ENCODE data around the gene MVK. TPM values are rescaled to one million over a fixed set of nuclear protein-coding genes. Genes with fewer than 3 reads are reported as not detected.

MVK gene
- total RNA-seq, 6 experiments from 2014 or later: 14.2 to 60.0 (median 37.6) TPM

DNA sequence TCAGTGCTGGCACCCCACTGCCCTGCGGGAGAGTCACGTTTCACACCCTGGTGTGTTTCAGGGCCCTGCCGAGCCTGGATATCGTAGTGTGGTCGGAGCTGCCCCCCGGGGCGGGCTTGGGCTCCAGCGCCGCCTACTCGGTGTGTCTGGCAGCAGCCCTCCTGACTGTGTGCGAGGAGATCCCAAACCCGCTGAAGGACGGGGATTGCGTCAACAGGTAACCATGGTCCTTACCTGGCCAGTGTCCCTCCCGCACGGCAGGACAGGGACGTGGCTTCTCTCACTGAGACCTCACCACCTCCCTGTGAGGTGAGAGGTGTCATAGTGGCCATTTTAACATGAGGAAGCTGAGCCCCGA, 7.7 kb downstream of the MVK start:
- DNase-seq: no peak
- TF ChIP-seq POLR2A (IDR thresholded peaks at IDR 0.05): no peak
- TF ChIP-seq, protein P1, sequence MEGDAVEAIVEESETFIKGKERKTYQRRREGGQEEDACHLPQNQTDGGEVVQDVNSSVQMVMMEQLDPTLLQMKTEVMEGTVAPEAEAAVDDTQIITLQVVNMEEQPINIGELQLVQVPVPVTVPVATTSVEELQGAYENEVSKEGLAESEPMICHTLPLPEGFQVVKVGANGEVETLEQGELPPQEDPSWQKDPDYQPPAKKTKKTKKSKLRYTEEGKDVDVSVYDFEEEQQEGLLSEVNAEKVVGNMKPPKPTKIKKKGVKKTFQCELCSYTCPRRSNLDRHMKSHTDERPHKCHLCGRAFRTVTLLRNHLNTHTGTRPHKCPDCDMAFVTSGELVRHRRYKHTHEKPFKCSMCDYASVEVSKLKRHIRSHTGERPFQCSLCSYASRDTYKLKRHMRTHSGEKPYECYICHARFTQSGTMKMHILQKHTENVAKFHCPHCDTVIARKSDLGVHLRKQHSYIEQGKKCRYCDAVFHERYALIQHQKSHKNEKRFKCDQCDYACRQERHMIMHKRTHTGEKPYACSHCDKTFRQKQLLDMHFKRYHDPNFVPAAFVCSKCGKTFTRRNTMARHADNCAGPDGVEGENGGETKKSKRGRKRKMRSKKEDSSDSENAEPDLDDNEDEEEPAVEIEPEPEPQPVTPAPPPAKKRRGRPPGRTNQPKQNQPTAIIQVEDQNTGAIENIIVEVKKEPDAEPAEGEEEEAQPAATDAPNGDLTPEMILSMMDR (IDR thresholded peaks at IDR 0.05): no peak
- Histone ChIP-seq H3K36me3 (peaks cover 0 to 43% (median 7%) of the 10 kb centered on the region in 4 donors), H3K9me3 (no peaks in the 10 kb centered on the region), H3K4me3 (no peak overlapping the region), H3K27me3 (no peaks in the 10 kb centered on the region), H3K27ac (peak overlapping the region; percentile 40 to 96 (median 76)), H3K4me1 (peaks cover 0 to 58% (median 28%) of the 10 kb centered on the region in 4 donors)
- no peak for ATAC-seq
- WGBS (ENCODE audit: insufficient coverage, low coverage, low lambda C conversion rate, missing lambda C conversion rate): 33% methylated on average over 1 of the region's 18 CpGs
- intact Hi-C loops (cut with DNase I): no loop called here

DNA sequence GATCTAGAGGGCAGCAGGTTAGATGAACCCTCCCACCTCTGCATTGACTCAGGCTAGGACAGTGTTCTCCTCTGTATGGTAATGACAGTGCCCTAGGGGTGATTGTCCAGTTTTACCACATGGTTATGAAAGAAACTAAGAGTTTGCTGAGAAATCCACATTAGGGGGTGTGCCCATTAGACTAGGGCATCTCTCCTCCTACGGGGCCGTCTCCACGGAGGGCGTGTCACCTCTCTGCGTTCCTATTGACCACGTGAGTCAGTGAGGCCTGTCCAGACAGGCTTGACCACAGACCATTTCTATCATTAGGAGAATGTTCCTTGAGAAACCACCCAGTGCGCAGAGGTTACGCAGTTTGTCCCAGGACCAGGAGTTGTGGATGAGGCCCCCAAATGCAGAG, 8.3 kb downstream of the MVK start:
- DNase-seq: no peak
- 68% methylated on average over 5 of the region's 8 CpGs for WGBS (ENCODE audit: insufficient coverage, low coverage, low lambda C conversion rate, missing lambda C conversion rate)
- peak overlapping the region in 2 of 3 donors; percentile 76 to 96 for H3K27ac ChIP-seq
- TF ChIP-seq POLR2A (IDR thresholded peaks at IDR 0.05): no peak
- TF ChIP-seq, protein P1 (IDR thresholded peaks at IDR 0.05): no peak
- no peak overlapping the region for H3K4me3 ChIP-seq
- H3K4me1 ChIP-seq: peaks cover 0 to 53% (median 26%) of the 10 kb centered on the region in 4 donors
- no peaks in the 10 kb centered on the region for H3K9me3 ChIP-seq
- H3K36me3 ChIP-seq: peaks cover 0 to 38% (median 7%) of the 10 kb centered on the region in 4 donors
- peak; percentile 1 to 26 (median 4) for ATAC-seq
- H3K27me3 ChIP-seq: no peaks in the 10 kb centered on the region
- intact Hi-C loops (cut with DNase I): no loop called here

DNA sequence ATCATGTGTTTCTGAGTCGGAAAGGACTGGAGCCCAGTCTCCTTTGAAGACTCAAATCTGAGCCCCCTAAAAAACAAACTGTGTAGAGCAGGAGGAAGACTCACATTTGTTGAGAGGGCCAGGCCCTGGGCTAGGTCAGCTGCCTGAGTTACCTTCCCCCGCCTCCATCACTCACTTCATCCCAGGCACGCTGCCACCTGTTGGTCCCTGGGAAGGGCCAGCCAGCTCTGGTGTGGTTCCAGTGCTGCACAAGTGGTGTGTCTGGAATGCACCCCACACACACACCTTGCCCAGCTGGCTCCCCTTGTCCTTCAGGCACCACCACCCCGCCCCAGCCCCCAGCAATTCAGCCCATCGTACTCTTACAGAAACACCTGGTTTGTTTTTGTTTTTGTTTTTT, 9.0 kb downstream of the MVK start:
- no peaks in the 10 kb centered on the region for H3K9me3 ChIP-seq
- peaks cover 0 to 30% (median 5%) of the 10 kb centered on the region in 4 donors for H3K36me3 ChIP-seq
- WGBS (ENCODE audit: insufficient coverage, low coverage, low lambda C conversion rate, missing lambda C conversion rate): 71% methylated on average over 4 of the region's 5 CpGs
- H3K4me1 ChIP-seq: peaks cover 0 to 47% (median 22%) of the 10 kb centered on the region in 4 donors
- no peak overlapping the region for H3K4me3 ChIP-seq
- H3K27ac ChIP-seq: no peak overlapping the region
- intact Hi-C loops (cut with DNase I): no loop called here
- peak; percentile 82 to 87 (median 83) for DNase-seq
- H3K27me3 ChIP-seq: no peaks in the 10 kb centered on the region
- peak; percentile 47 to 72 (median 66) for ATAC-seq
- TF ChIP-seq, protein P1 (IDR thresholded peaks at IDR 0.05): peak in 2 of 4 donors; percentile 8 to 21
- TF ChIP-seq POLR2A (IDR thresholded peaks at IDR 0.05): no peak

DNA sequence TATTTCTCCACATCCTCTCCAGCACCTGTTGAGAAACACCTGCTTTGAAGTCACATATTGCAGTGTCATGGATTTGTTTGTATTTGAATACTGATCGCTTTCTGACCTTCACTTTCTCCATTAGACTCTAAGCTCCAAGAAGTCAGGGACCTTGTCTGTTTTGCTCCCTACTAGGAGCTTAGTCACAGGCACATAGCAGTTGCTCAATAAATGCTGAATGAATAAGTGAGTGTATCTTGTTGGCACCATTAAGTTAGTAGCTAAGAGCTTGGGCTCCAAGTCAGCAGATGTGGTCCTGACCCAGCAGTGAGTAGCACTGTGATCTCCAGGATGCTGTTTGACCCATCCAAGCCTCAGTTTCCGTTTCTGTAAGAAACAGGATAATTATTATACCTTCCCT, 10.1 kb downstream of the MVK start:
- H3K27me3 ChIP-seq: no peaks in the 10 kb centered on the region
- DNase-seq (no peak), ATAC-seq (no peak)
- TF ChIP-seq, protein P1 (IDR thresholded peaks at IDR 0.05): no peak
- no peak for TF ChIP-seq POLR2A (IDR thresholded peaks at IDR 0.05)
- no peak overlapping the region for H3K27ac ChIP-seq
- peaks cover 0 to 43% (median 20%) of the 10 kb centered on the region in 4 donors for H3K4me1 ChIP-seq
- no peak overlapping the region for H3K4me3 ChIP-seq
- H3K9me3 ChIP-seq: no peaks in the 10 kb centered on the region
- intact Hi-C loops (cut with DNase I): no loop called here
- WGBS (ENCODE audit: insufficient coverage, low coverage, low lambda C conversion rate, missing lambda C conversion rate): 15% methylated on average over 1 of the region's 2 CpGs
- H3K36me3 ChIP-seq: peaks cover 0 to 29% (median 5%) of the 10 kb centered on the region in 4 donors

Data from right lobe of liver (tissue), 6 donors.